HepG2 (cell line): ENCODE results near the gene SRP19. TPM values are rescaled to one million over a fixed set of nuclear protein-coding genes. Genes with fewer than 3 reads are reported as not detected.

Source experiments
- AGO2 ChIP-seq: fragments of 200-400 bp; formaldehyde crosslinking; optimal IDR thresholded peaks from 2 replicates; pipeline ENCODE3; 2017; ENCODE audit warnings: mild to moderate bottlenecking, low read depth, low read length, moderate library complexity
- DMAP1 ChIP-seq: IDR thresholded peaks from 2 replicates; pipeline ENCODE4 v1.6.1; 2016
- DNMT3B ChIP-seq: conservative IDR thresholded peaks from 2 replicates; pipeline ENCODE4 v1.6.1; 2016; ENCODE audit warnings: missing biosample characterization, control low read depth
- FOXP1 ChIP-seq, 2 experiments: fragments of 450-650 bp in 1 of 2; IDR thresholded peaks; 2 replicates each; pipeline ENCODE4 v1.6.1; 2017 to 2018; ENCODE audit warnings: antibody characterized with exemption in 1 of 2
- HOXA3 ChIP-seq: sonication (generic); formaldehyde crosslinking; IDR thresholded peaks from 2 replicates; pipeline ENCODE4 v1.5.0; 2020; ENCODE audit warnings: missing genetic modification reagents
- KDM5B ChIP-seq: sonication (generic); formaldehyde crosslinking; IDR thresholded peaks from 2 replicates; pipeline ENCODE4 v1.4.0; 2020; ENCODE audit warnings: missing genetic modification reagents, mild to moderate bottlenecking, borderline replicate concordance
- POLR2AphosphoS2 ChIP-seq: IDR thresholded peaks from 2 replicates; pipeline ENCODE4 v1.6.1; 2011; ENCODE audit warnings: low read depth, low read length, improper control_type of control experiment
- SMARCE1 ChIP-seq: fragments of 450-650 bp; IDR thresholded peaks from 2 replicates; pipeline ENCODE4 v1.6.1; 2017; ENCODE audit warnings: borderline replicate concordance
- ZFP1 ChIP-seq: IDR thresholded peaks from 2 replicates; pipeline ENCODE4 v1.6.1; 2016
- ZNF749 ChIP-seq: sonication (generic); formaldehyde crosslinking; IDR thresholded peaks from 2 replicates; pipeline ENCODE4 v1.8.0; 2022; ENCODE audit warnings: mild to moderate bottlenecking, missing genetic modification reagents, moderate library complexity, borderline replicate concordance
- polyA plus RNA-seq, 8 experiments: library from polyadenylated mRNA; depleted of rRNA in 3 of 8; stranded (reverse) in 7 of 8; unstranded in 1 of 8; fragments of >200 nt; fragmentation: Illumina TruSeq in 4 of 8; extraction: Trizol in 4 of 8; gene quantifications; 2 replicates each; pipeline versions ENCODE4 v1.2.1 to v1.2.3, GENCODE V29; 2011 to 2016; ENCODE audit warnings: low read depth in 4 of 8, missing spikeins in 1 of 8, mixed read lengths in 1 of 8; ENCODE audit not compliant: insufficient read depth in 1 of 8
- total RNA-seq, 5 experiments: library from RNA; depleted of rRNA; stranded (reverse); fragments of >200 nt; fragmentation: Illumina TruSeq; extraction: Trizol; gene quantifications; 2 replicates each; pipeline ENCODE4 v1.2.3, GENCODE V29; 2016; ENCODE audit warnings: low read depth in 1 of 5
- TF ChIP-seq, protein P1 (sequence below): sonication (generic); formaldehyde crosslinking; IDR thresholded peaks from 2 replicates; pipeline ENCODE4 v1.4.0; 2020; ENCODE audit warnings: mild to moderate bottlenecking, missing genetic modification reagents
- TF ChIP-seq, protein P2 (sequence below): sonication (generic); formaldehyde crosslinking; IDR thresholded peaks from 2 replicates; pipeline ENCODE4 v1.4.0; 2020; ENCODE audit warnings: missing genetic modification reagents
- TF ChIP-seq, protein P3 (sequence below): sonication (generic); formaldehyde crosslinking; IDR thresholded peaks from 2 replicates; pipeline ENCODE4 v1.8.0; 2022; ENCODE audit warnings: mild to moderate bottlenecking, missing genetic modification reagents
- TF ChIP-seq, protein P4 (sequence below): sonication (generic); formaldehyde crosslinking; conservative IDR thresholded peaks from 2 replicates; pipeline ENCODE4 v1.4.0; 2020; ENCODE audit warnings: mild to moderate bottlenecking, missing genetic modification reagents, moderate library complexity
- TF ChIP-seq, protein P5 (sequence below): sonication (generic); formaldehyde crosslinking; IDR thresholded peaks from 2 replicates; pipeline ENCODE4 v1.8.0; 2022; ENCODE audit warnings: mild to moderate bottlenecking, missing genetic modification reagents, moderate library complexity

SRP19 gene
- total and polyA plus RNA-seq, 2 of the 13 experiments (the other 11 are each of a cell fraction or from before 2014, with no cell fraction given), result 46.9 to 143 TPM

DNA sequence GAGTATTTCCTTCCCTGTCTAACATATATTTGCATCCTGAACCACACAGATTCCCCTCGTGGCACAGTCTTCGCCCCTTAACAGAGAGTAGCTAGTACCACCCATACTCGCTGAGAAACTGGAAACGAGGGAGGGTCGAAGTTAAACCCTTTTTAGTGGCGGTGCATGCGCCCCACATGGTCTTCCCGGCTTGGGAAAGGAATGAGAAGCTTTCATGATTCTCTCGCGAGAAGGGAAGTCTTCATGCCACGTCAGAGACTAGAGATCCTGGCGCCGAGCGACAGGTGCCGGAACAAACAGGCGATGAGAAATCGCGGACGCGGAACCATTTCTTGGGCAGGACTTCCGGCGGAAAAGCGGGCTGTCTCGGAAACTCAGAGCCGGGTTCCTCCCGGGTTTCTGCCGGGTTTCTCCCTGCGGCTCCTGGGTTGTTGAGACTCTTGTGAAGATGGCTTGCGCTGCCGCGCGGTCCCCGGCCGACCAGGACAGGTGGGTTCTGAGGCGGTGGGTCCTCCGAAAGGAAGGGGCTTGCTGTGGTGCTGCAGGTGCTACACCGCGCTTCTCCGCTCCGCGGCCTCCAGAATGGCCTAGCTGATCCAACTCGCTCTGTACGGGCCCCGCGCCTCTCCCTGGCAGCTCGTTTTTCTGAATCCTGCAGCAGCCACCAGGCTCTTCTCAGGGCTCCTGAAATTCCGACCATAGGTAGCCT lies at the start of gene SRP19 (continued):
- TF ChIP-seq, protein P1, sequence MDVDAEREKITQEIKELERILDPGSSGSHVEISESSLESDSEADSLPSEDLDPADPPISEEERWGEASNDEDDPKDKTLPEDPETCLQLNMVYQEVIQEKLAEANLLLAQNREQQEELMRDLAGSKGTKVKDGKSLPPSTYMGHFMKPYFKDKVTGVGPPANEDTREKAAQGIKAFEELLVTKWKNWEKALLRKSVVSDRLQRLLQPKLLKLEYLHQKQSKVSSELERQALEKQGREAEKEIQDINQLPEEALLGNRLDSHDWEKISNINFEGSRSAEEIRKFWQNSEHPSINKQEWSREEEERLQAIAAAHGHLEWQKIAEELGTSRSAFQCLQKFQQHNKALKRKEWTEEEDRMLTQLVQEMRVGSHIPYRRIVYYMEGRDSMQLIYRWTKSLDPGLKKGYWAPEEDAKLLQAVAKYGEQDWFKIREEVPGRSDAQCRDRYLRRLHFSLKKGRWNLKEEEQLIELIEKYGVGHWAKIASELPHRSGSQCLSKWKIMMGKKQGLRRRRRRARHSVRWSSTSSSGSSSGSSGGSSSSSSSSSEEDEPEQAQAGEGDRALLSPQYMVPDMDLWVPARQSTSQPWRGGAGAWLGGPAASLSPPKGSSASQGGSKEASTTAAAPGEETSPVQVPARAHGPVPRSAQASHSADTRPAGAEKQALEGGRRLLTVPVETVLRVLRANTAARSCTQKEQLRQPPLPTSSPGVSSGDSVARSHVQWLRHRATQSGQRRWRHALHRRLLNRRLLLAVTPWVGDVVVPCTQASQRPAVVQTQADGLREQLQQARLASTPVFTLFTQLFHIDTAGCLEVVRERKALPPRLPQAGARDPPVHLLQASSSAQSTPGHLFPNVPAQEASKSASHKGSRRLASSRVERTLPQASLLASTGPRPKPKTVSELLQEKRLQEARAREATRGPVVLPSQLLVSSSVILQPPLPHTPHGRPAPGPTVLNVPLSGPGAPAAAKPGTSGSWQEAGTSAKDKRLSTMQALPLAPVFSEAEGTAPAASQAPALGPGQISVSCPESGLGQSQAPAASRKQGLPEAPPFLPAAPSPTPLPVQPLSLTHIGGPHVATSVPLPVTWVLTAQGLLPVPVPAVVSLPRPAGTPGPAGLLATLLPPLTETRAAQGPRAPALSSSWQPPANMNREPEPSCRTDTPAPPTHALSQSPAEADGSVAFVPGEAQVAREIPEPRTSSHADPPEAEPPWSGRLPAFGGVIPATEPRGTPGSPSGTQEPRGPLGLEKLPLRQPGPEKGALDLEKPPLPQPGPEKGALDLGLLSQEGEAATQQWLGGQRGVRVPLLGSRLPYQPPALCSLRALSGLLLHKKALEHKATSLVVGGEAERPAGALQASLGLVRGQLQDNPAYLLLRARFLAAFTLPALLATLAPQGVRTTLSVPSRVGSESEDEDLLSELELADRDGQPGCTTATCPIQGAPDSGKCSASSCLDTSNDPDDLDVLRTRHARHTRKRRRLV, result no peak; the same call in 1 of the 2 replicates
- TF ChIP-seq, protein P2, sequence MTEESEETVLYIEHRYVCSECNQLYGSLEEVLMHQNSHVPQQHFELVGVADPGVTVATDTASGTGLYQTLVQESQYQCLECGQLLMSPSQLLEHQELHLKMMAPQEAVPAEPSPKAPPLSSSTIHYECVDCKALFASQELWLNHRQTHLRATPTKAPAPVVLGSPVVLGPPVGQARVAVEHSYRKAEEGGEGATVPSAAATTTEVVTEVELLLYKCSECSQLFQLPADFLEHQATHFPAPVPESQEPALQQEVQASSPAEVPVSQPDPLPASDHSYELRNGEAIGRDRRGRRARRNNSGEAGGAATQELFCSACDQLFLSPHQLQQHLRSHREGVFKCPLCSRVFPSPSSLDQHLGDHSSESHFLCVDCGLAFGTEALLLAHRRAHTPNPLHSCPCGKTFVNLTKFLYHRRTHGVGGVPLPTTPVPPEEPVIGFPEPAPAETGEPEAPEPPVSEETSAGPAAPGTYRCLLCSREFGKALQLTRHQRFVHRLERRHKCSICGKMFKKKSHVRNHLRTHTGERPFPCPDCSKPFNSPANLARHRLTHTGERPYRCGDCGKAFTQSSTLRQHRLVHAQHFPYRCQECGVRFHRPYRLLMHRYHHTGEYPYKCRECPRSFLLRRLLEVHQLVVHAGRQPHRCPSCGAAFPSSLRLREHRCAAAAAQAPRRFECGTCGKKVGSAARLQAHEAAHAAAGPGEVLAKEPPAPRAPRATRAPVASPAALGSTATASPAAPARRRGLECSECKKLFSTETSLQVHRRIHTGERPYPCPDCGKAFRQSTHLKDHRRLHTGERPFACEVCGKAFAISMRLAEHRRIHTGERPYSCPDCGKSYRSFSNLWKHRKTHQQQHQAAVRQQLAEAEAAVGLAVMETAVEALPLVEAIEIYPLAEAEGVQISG (CRISPR knock-in tag), result peak; percentile 86; the same call in 1 of the 2 replicates
- TF ChIP-seq SMARCE1 (no peak), ZFP1 (CRISPR knock-in tag) (peak; percentile 81; the same call in 1 of the 2 replicates), POLR2AphosphoS2 (no peak), HOXA3 (CRISPR knock-in tag) (peak; percentile 78; the same call in 1 of the 2 replicates), KDM5B (CRISPR knock-in tag) (peak; percentile 94), FOXP1 (IDR thresholded peaks at IDR 0.05) (no peak), FOXP1 (CRISPR knock-in tag; IDR thresholded peaks at IDR 0.05) (no peak), DNMT3B (peak; percentile 98), AGO2 (peak; percentile 63), DMAP1 (CRISPR knock-in tag) (peak; percentile 91), ZNF749 (CRISPR knock-in tag) (peak; percentile 66; the same call in 1 of the 2 replicates)
- TF ChIP-seq, protein P3, sequence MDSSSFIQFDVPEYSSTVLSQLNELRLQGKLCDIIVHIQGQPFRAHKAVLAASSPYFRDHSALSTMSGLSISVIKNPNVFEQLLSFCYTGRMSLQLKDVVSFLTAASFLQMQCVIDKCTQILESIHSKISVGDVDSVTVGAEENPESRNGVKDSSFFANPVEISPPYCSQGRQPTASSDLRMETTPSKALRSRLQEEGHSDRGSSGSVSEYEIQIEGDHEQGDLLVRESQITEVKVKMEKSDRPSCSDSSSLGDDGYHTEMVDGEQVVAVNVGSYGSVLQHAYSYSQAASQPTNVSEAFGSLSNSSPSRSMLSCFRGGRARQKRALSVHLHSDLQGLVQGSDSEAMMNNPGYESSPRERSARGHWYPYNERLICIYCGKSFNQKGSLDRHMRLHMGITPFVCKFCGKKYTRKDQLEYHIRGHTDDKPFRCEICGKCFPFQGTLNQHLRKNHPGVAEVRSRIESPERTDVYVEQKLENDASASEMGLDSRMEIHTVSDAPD, result peak; percentile 31; the same call in 1 of the 2 replicates
- TF ChIP-seq, protein P4, sequence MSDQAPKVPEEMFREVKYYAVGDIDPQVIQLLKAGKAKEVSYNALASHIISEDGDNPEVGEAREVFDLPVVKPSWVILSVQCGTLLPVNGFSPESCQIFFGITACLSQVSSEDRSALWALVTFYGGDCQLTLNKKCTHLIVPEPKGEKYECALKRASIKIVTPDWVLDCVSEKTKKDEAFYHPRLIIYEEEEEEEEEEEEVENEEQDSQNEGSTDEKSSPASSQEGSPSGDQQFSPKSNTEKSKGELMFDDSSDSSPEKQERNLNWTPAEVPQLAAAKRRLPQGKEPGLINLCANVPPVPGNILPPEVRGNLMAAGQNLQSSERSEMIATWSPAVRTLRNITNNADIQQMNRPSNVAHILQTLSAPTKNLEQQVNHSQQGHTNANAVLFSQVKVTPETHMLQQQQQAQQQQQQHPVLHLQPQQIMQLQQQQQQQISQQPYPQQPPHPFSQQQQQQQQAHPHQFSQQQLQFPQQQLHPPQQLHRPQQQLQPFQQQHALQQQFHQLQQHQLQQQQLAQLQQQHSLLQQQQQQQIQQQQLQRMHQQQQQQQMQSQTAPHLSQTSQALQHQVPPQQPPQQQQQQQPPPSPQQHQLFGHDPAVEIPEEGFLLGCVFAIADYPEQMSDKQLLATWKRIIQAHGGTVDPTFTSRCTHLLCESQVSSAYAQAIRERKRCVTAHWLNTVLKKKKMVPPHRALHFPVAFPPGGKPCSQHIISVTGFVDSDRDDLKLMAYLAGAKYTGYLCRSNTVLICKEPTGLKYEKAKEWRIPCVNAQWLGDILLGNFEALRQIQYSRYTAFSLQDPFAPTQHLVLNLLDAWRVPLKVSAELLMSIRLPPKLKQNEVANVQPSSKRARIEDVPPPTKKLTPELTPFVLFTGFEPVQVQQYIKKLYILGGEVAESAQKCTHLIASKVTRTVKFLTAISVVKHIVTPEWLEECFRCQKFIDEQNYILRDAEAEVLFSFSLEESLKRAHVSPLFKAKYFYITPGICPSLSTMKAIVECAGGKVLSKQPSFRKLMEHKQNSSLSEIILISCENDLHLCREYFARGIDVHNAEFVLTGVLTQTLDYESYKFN, result peak; percentile 51
- TF ChIP-seq, protein P5, sequence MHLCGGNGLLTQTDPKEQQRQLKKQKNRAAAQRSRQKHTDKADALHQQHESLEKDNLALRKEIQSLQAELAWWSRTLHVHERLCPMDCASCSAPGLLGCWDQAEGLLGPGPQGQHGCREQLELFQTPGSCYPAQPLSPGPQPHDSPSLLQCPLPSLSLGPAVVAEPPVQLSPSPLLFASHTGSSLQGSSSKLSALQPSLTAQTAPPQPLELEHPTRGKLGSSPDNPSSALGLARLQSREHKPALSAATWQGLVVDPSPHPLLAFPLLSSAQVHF (CRISPR knock-in tag), result peak; percentile 54; the same call in 1 of the 2 replicates
